Retinal pigment epithelial cell (primary cell): ENCODE results near the gene UBR1.

Experiments
- DNase-seq: peaks from one replicate; pipeline ENCODE4 v3.0.0-alpha.2; 2010; ENCODE audit warnings: low read depth
- H3K4me3 ChIP-seq: 2 replicates; pipeline ENCODE4 v1.5.1; 2011; ENCODE audit warnings: mild to moderate bottlenecking, low read length, control low read depth, moderate library complexity
- CTCF ChIP-seq: conservative IDR thresholded peaks from 2 replicates; pipeline ENCODE4 v1.5.1; 2011; ENCODE audit warnings: low read depth, low read length, control low read depth, inconsistent platforms

UBR1 gene

DNA sequence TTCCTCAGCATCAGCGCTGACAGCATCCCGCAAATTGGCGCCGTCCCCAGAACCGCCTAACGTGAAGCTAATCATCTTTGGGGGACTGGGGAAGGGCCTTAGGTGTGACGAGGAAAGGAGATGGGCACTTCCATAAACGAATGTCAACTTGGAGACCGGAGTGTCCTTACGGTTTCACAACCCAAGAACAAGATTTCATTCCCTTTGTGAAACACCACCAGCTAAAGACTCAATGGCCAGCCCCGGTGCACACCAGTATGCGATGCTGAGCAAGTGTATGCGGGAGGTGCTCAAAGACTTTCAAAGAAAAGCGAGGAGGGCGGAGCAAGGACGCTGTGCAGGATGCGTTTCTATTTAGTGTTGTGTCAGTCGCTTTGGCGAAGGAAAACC is 184.5 kb downstream of the UBR1 start:
- DNase-seq: no peak
- H3K4me3 ChIP-seq: peak overlapping the region; percentile 82
- TF ChIP-seq CTCF: no peak

DNA sequence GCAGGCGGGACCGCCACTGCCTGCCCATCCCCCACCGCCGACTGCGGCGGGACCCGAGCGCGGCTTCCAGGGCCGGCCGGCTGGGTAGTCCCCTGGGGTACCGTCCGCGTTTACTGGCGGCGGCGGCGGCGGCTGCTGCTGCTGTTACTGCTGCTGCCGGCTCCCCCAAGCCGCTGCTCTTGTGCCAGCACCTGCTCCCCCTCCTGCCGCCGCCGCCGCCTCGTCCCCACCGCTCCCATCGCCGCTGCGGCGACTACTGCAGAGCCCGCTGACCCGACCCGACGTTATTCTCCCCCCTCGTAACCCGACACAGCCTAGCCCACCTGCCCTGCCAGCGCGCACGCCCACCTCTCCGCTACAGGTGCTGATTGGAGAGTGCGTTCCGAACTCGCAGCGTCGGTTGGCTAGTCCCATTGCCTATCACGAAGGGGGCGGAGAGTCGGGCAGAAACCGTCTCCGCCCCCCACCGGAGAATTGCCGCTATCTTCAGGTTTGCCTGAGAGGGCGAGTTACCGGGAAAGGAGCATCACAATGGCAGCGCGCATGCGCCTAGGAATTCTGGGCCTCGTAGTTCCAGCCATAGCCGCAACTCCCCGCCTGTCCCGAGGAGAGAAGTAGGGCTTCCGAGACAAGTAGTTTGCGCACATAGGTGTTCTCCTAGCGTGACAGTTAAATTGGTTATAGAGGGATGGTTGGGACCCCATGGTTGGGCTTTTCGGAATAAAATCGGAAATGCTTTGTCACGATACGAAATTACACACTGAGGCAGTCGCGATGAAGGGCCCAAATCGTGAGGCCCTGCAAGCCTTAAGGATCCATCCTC is 185.1 kb downstream of the UBR1 start, which contains the start of gene TTBK2:
Gene TTBK2 (minus strand): TSS at position 260 of the 823 bp plus-strand sequence. CDS start 42,161 bp downstream, outside the sequence.
- TF ChIP-seq CTCF: peak; percentile 4
- peak within 1 kb of the TSS; percentile 82 for H3K4me3 ChIP-seq
- DNase-seq: peak; percentile 96

DNA sequence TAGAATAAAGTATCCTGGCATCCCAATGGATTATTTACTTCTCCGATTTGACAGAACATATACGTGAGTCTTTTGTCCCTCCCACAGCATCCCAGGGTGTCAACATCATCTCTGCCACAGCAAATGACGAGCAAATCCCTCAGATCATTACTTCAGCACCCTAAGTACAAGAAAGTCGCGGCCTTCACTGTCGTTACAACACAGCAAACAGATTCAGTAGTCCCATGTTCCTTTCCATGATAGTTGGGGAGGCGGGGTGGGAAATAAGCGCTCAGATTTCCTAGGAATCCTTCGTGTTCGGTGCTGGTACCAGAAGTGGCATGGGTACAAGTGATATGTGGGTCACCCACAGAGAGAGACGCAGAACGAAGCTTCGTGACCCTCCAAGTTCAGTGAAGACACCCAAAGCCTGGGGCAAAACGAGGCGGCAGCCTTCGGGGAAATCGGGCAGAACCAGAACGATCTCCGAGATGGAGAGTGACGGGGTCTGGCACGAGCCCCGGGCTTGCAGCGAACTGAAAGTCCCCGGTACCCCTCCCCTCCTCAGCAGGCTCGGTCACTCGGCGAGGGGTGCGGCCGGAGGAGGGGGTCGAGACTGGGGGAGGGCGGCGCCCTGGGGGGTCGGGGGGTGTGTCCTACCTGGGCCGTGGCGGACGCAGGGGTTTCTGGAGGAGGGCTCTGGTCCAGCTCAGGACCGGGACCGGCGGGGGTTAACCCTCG is 185.9 kb downstream of the UBR1 start:
- TF ChIP-seq CTCF: no peak
- DNase-seq: no peak
- peak overlapping the region; percentile 82 for H3K4me3 ChIP-seq

GRCh38 chr15:42919308-42919707 is 186.5 kb downstream of the UBR1 start:
- TF ChIP-seq CTCF: no peak
- peak overlapping the region; percentile 82 for H3K4me3 ChIP-seq
- DNase-seq: no peak

GRCh38 chr15:42918047-42918446 is 187.8 kb downstream of the UBR1 start:
- no peak for TF ChIP-seq CTCF
- no peak overlapping the region for H3K4me3 ChIP-seq
- no peak for DNase-seq

DNA sequence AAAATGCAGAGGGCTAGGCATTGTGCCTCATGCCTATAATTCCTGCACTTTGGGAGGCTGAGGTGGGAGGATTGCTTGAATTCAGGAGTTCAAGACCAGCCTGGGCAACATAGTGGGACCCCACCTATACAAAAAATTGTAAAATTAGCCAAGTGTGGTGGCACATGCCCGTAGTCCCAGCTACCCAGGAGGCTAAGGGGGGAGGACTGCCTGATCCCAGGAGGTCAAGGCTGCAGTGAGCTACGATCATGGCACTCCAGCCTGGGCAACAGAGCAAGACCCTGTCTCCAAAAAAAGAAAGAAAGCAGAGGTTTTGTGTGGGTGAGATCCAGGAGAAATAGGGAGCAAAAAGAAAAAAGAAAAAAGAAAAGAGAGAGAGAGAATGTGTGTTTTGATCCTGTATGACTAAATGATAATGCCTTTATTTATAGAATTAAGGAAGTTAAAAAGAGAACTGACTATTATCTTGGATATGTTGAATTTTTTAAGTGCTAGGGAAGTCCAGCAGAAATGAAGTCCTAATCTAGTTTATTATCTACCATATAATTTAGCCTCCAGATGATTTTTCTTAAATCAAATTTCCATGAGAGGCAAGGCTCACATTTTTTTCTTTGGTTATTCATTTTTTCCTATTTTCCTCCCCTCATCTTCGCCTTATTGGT is 190.1 kb downstream of the UBR1 start:
- TF ChIP-seq CTCF: no peak
- no peak overlapping the region for H3K4me3 ChIP-seq
- no peak for DNase-seq
